Heart right ventricle (tissue), 16 donors: Measurements from ENCODE around the gene MOB3B. TPM values are rescaled to one million over a fixed set of nuclear protein-coding genes. Genes with fewer than 3 reads are reported as not detected.

Experiments
- ATAC-seq, 8 donors: fragments of 200-7000 bp; cut with Tn5 transposase; one replicate each; pipeline ENCODE4 v1.9.1; 2020; ENCODE audit warnings: mild to moderate bottlenecking in 8 of 8, moderate library complexity in 8 of 8, moderate number of reproducible peaks in 1 of 8
- DNase-seq, 2 donors: peaks; one replicate each; pipeline ENCODE4 v3.0.0-alpha.2; 2020
- H3K27ac ChIP-seq, 10 donors: fragments of 200-600 bp; sonication (generic) in 2 of 10; one replicate each; pipeline versions ENCODE4 v1.5.0 to v1.8.0; 2020 to 2022; ENCODE audit warnings: mild to moderate bottlenecking in 3 of 10
- H3K27me3 ChIP-seq, 7 donors: fragments of 200-600 bp; one replicate each; pipeline ENCODE4 v1.8.0; 2021 to 2022; ENCODE audit warnings: mild to moderate bottlenecking in 2 of 7
- H3K36me3 ChIP-seq, 9 donors: fragments of 200-600 bp; sonication (generic) in 1 of 9; one replicate each; pipeline versions ENCODE4 v1.5.0 to v1.8.0; 2020 to 2022; ENCODE audit warnings: mild to moderate bottlenecking in 2 of 9
- H3K4me1 ChIP-seq, 9 donors: fragments of 200-600 bp; sonication (generic) in 1 of 9; one replicate each; pipeline versions ENCODE4 v1.5.0 to v1.8.0; 2020 to 2022; ENCODE audit warnings: mild to moderate bottlenecking in 4 of 9
- H3K4me3 ChIP-seq, 10 donors: fragments of 200-600 bp; sonication (generic) in 2 of 10; one replicate each; pipeline versions ENCODE4 v1.5.0 to v1.8.0; 2020 to 2022; ENCODE audit warnings: mild to moderate bottlenecking in 7 of 10, moderate library complexity in 2 of 10
- H3K9me3 ChIP-seq, 11 donors: fragments of 200-600 bp in 10 of 11; sonication (generic) in 2 of 11; one replicate each; pipeline versions ENCODE4 v1.5.0 to v1.8.0; 2013 to 2022; ENCODE audit warnings: mild to moderate bottlenecking in 2 of 11, control low read depth in 1 of 11, moderate library complexity in 1 of 11
- CTCF ChIP-seq, 9 donors: fragments of 200-600 bp; sonication (generic) in 2 of 9; IDR thresholded peaks; one replicate each; pipeline versions ENCODE4 v1.5.0 to v1.8.0; 2021 to 2022; ENCODE audit warnings: antibody characterized with exemption in 9 of 9, mild to moderate bottlenecking in 5 of 9, moderate library complexity in 1 of 9
- WGBS, 2 donors: extraction: QIAGEN DNeasy Blood & Tissue Kit; methylation state at CpG; one replicate each; pipeline ENCODE4 v1.1.7; 2013; ENCODE audit warnings: inconsistent platforms in 1 of 2; 5-methylcytosine and 5-hydroxymethylcytosine counted together
- intact Hi-C, 10 donors: fragments of 100-400 bp; cut with DNase I; formaldehyde crosslinking; loops; one replicate each; pipeline versions ENCODE4 v1.11.1 to v1.14.2; 2022
- polyA plus RNA-seq, 2 donors: library from polyadenylated mRNA; stranded (reverse); fragments of 200-250 nt; gene quantifications; one replicate each; pipeline ENCODE4 v1.2.3, GENCODE V29; 2013
- total RNA-seq, 10 donors: library from RNA; stranded (reverse); fragmentation: NEBNext Ultra II Directional in 3 of 10; extraction: Animal tissue kit (Norgen Biotek cat#: 25700) in 3 of 10; gene quantifications; one replicate each; pipeline versions ENCODE4 v1.2.1 to v1.2.4, GENCODE V29; 2021 to 2023
- donor health status: Arrhythmogenic right ventricular cardiomyopathy.
- donor health status: ischemic (EF 13 %, LVEDD 7.1; RV severe dilation, severe dysfunction).
- donor health status: healthy with polysubstance abuse.
- donor health status: DM: no; HTN: yes; CAD: no.
- donor health status: DM: no; HTN: no; CAD: no.
- donor health status: ischemic (EF 25% LVEDD 6.9; RV normal size, moderate dysfunction).
- donor health status: ischemic (EF 25% LVEDD 5.7; RV mildly dilated, moderate dysfunction).
- donor health status: healthy.
- donor health status: DM: yes; HTN: yes; CAD: no.
- donor health status: Ischemic cardiomyopathy.
- donor health status: ischemic (EF 35%, LVEDD 5.7; RV mildly dilated, moderate dysfunction).
- donor health status: nonischemic (EF 11% LVEDD 7.7; RV severe dilation, severe dysfunction).
- donor health status: DM: yes; HTN: yes; CAD: no.
- donor health status: PGD.
- donor health status: ischemic (EF 29% LVEDD 5.4; RV normal size, mild dysfunction).
- donor health status: nonischemic (EF 23%, LVEDD 6.1; RV moderate dilation, normal function).

Gene MOB3B
- total and polyA plus RNA-seq, 12 donors: 0.39 to 2.3 (median 1.3) TPM

DNA sequence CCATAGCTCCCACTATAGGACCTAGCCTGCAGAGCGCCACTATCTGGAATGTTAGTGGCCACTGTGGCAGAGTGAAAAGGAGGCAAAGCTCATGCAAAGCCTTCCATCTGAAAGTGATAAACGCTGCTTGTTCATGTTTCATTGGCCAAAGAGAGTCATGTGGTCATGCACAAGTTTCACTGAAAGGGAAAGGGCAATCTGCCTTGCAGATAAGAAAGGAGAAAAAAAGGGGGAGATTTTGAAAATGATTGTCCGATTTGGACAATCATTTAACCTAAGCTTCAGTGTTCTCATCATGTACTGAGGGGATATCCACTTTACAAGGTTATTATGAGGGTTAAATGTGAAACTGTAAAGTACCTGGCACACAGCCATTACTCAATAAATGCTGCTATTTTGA is 9.0 kb upstream of the MOB3B start:
- DNase-seq (no peak), ATAC-seq (no peak)
- Histone ChIP-seq H3K9me3 (no peaks in the 10 kb centered on the region), H3K27me3 (no peaks in the 10 kb centered on the region), H3K4me3 (no peak overlapping the region), H3K36me3 (peaks cover 0 to 32% (median 0%) of the 10 kb centered on the region in 9 donors), H3K4me1 (peaks cover 8 to 36% (median 20%) of the 10 kb centered on the region in 9 donors), H3K27ac (no peak overlapping the region)
- intact Hi-C loops: no loop called here
- no peak for TF ChIP-seq CTCF (IDR thresholded peaks at IDR 0.05)
- WGBS, 2 donors: 89 to 94% methylated on average over 3 of the region's 3 CpGs

DNA sequence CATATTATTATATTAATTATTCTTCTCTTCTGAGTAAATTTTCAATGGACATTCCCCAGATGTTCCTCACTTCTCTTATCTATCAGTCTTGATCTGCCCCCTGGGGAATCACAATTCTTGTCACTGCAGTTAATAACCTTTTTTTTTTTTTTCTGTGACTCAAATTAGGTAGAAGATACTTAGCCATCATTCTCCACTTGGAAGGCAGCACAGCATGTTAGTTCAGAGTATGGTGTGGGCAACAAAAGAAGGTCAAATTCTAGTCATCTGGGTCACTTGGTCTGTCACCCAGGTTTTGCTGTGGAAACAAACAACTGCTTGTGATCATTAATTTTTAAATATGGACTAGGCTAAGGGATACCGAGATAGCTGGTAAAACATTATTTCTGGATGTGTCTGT is 8.1 kb upstream of the MOB3B start:
- no peak for TF ChIP-seq CTCF (IDR thresholded peaks at IDR 0.05)
- DNase-seq (no peak), ATAC-seq (no peak)
- Histone ChIP-seq H3K36me3 (peaks cover 0 to 25% (median 0%) of the 10 kb centered on the region in 9 donors), H3K27me3 (no peaks in the 10 kb centered on the region), H3K9me3 (no peaks in the 10 kb centered on the region), H3K4me1 (peaks cover 8 to 33% (median 20%) of the 10 kb centered on the region in 9 donors), H3K27ac (no peak overlapping the region), H3K4me3 (no peak overlapping the region)
- WGBS, 2 donors: 92 to 95% methylated on average over 1 of the region's 1 CpG
- intact Hi-C loops: no loop called here

DNA sequence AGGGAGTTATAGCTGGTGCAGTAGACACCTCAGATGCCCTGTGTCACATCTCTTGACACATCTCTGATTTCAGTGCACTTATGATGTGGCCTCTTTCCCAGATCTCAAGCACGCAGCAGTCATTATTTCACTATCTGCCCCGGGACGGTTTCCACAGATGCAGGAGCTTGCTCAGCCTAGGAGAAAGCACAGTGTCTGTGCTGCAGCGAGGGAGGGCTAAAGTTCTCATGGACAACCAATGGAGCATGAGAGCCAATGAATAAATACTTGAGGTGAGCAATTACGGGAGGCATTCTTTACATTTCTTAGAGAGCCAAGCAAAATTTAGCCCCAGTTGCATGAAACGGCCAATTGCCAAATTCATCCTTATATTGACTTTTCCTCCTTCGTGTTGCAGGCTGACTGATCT is 7.4 kb upstream of the MOB3B start:
- peak in 3 of 8 donors; percentile 8 to 68 (median 22) for ATAC-seq
- 53 to 69% methylated on average over 7 of the region's 7 CpGs for WGBS, 2 donors
- intact Hi-C loops: no loop called here
- H3K36me3 ChIP-seq: peaks cover 0 to 23% (median 0%) of the 10 kb centered on the region in 9 donors
- no peak overlapping the region for H3K27ac ChIP-seq
- no peak for TF ChIP-seq CTCF (IDR thresholded peaks at IDR 0.05)
- peaks cover 8 to 34% (median 20%) of the 10 kb centered on the region in 9 donors for H3K4me1 ChIP-seq
- no peaks in the 10 kb centered on the region for H3K27me3 ChIP-seq
- H3K9me3 ChIP-seq: no peaks in the 10 kb centered on the region
- H3K4me3 ChIP-seq: no peak overlapping the region
- no peak for DNase-seq

- ATAC-seq (no peak), DNase-seq (no peak)
- Histone ChIP-seq H3K4me1 (peaks cover 8 to 34% (median 20%) of the 10 kb centered on the region in 9 donors), H3K4me3 (no peak overlapping the region), H3K9me3 (no peaks in the 10 kb centered on the region), H3K27ac (no peak overlapping the region), H3K36me3 (peaks cover 0 to 20% (median 0%) of the 10 kb centered on the region in 9 donors), H3K27me3 (no peaks in the 10 kb centered on the region)
- 82 to 87% methylated on average over 3 of the region's 3 CpGs for WGBS, 2 donors
- intact Hi-C loops: no loop called here
- TF ChIP-seq CTCF (IDR thresholded peaks at IDR 0.05): no peak
Observed at GRCh38 chr9:27536168-27536567, 6.6 kb upstream of the MOB3B start.
